Transverse colon (tissue), 4 donors: ENCODE measurements around the gene SPPL2C.

Source experiments
- CTCF ChIP-seq, 5 experiments: fragments of 200-600 bp in 3 of 5; fragments of 450-650 bp in 2 of 5; sonication (generic) in 3 of 5; IDR thresholded peaks; 1 replicate in 2 of 5; 2 replicates in 3 of 5; pipeline ENCODE4 v1.5.1; 2016 to 2017; ENCODE audit warnings: antibody characterized with exemption in 5 of 5, inconsistent platforms in 3 of 5, mild to moderate bottlenecking in 2 of 5, moderate library complexity in 1 of 5
- POLR2A ChIP-seq: fragments of 450-650 bp; IDR thresholded peaks from one replicate; pipeline ENCODE4 v1.6.1; 2016; ENCODE audit warnings: antibody characterized with exemption, mild to moderate bottlenecking, moderate library complexity
- POLR2AphosphoS5 ChIP-seq, 3 donors: sonication (generic); formaldehyde crosslinking; IDR thresholded peaks; one replicate each; pipeline ENCODE4 v1.6.1; 2016; ENCODE audit warnings: antibody characterized with exemption in 3 of 3

DNA sequence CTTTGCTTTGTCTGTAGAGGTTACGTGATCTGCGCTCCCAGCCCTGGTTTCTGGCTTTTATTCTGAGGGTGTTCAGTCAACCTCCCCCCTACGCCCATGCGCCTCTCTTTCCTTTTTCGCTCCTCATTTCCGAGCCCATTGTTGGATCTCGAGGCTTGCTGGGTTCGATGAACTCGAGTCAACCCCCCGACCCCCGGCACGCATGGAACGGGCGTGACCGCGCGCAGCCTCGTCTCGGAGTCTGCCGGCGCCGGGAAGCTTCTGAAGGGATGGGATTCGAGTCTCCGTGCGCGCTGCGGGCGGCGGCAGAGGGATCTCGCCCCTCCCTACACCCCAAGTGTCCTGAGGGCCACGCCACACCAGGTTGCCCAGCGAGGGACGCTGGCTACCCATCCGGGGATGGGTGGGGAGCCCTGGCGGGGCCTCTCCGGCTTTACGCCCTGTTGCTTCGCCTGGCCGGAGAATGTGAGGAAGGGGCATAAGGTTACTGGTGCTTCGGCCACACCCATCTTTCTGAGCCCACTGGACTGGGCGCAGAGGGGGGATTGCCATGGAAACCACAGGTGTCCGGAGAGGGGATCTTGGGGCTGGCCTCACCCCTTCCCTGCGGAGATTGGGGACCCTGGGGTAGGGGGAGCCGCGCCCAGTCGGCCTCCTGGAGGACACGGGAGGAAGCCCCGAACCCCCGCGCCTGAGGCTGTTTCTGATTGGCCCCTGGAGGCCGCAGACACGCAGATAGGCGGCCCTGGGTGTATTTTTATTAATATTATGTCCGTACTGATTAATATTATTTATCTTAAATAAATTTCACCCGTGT is 51.5 kb downstream of the SPPL2C start:
- no peak for TF ChIP-seq CTCF (IDR thresholded peaks at IDR 0.05)
- no peak for TF ChIP-seq POLR2AphosphoS5 (IDR thresholded peaks at IDR 0.05)
- TF ChIP-seq POLR2A, result no peak
